Coronary artery (tissue), 2 donors: ENCODE data around the gene UPK3B.
"Not testable (repeated sequence)": the region's sequence is repeated elsewhere in the genome, so short reads cannot be mapped to it uniquely, and the experiment has no call there.

ENCODE experiments used
- DNase-seq: peaks from one replicate; pipeline ENCODE4 v3.0.0-alpha.2; 2017; ENCODE audit warnings: low spot score
- H3K27ac ChIP-seq, 2 donors: fragments of 200-600 bp; sonication (generic); one replicate each; pipeline ENCODE4 v1.5.1; 2016 to 2019
- H3K4me3 ChIP-seq: fragments of 200-600 bp; sonication (generic); 2 replicates; pipeline ENCODE4 v1.5.1; 2016; ENCODE audit warnings: mild to moderate bottlenecking, moderate library complexity

The UPK3B gene

DNA sequence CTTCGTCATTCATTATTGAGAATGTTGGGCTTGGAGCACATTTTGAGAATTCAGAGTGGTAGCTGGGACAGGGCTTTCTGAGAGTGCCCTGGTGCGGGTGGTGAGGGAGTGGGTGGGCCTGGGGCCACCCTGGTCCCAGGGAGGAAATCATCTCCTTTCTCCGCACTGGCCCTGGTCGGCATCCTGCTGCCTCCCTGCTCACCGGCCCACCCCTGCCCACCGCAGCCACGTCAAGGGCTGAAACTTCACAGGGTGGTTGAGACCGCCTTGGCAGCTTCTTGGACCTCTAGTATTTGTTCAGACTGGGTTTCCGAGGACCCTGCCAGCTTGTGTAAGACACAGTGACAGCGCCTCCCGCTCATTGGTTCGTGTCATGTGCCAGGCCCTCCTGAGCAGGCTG is 25.9 kb upstream of the UPK3B start:
- not testable (repeated sequence) for H3K4me3 ChIP-seq, H3K27ac ChIP-seq, DNase-seq

DNA sequence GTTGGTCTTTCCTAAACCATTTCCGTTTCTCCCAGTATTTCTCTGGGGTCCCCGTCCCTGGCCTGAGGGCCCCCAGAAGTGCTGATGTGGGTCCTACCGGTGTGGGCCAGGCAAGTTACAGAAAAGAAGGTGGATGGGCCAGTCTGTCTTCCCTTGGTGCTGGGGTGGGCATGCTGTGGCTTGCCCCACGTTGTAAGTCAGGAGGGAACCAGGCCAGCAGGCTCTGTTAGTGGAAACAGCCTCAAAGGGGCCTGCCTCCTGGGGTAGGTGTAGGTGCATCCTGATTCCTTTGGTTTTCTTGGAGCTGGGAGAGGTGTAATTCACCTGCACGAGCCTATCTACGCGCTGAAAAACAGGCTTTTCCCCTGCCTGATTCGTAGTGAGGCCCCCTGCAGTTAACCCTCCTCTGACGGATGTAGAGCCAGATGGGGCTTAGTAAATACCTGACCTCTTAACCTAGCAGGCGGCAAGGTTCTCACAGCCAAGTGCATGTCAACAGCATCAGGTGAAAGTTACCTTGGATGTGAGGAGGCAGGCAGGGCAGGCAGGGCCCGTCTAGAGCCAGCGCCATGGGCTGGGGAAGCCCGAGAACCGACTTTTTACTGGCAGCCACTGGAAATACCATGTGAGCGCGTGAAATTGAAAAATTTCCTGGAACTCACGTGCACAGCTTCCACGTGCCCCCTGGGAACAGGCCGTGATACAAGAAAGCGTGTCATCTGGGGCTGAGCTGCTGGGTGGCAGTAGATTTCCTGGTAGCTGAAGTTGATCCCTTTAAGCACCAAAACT is 24.3 kb upstream of the UPK3B start:
- not testable (repeated sequence) for DNase-seq, H3K4me3 ChIP-seq, H3K27ac ChIP-seq

DNA sequence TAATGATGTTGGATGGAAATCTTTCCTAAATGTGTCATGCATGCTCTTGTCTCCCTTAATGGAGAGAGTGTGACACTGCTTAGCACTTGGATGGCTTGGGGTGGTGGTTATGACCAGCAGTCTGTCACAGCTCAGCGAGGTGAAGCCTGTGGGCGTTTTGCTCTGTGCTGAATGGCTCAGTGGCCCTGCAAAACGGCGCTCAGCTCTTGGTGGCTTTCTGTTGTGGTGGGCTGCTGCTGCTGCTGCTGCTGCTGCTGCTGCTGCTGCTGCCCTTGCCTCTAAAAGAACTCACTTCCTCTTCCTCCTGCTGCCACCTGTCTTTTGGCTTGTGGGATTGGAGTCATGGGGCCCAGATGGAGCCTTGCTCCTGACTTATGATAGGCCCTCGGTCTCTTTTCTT is 23.7 kb upstream of the UPK3B start:
- DNase-seq, H3K4me3 ChIP-seq, H3K27ac ChIP-seq: not testable (repeated sequence)

DNA sequence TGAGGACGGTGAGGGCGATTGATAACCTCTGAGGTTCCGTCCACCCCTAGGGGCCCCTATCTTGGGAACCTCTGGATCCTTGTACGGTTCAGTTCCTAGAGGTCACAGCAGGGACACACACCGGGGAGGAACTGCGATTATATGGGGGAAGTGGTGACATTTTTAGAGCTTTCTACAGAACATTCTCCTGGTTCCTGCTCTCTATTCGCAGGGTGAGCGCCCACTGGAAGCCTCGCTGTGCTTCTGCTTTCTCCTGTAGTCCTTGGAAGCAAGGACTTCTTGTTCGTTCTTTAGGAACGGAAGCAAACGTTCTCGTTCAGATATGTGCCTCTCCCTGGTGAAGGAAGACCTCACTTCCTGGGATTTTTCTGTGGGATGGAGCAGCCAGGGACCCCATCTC is 22.4 kb upstream of the UPK3B start:
- H3K4me3 ChIP-seq, H3K27ac ChIP-seq, DNase-seq: not testable (repeated sequence)

DNA sequence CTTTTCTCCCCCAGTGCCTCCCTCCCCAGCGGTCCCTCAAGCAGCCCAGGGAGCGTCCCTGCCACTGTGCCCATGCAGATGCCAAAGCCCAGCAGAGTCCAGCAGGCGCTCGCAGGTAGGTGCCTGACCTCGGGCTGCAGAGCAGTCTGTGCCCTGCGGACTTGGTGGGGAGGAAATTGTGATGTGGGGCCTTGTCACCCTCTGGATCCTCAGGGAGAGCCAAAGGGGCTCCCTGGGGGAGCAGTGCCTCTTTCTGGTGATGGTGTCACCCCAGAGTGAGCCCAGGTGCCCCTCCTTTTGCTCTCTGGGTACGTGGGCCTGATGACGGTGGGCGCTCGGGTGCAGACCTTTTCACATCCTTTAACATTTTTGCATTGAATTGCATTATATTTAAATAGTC is 18.2 kb upstream of the UPK3B start:
- not testable (repeated sequence) for H3K27ac ChIP-seq, DNase-seq, H3K4me3 ChIP-seq

DNA sequence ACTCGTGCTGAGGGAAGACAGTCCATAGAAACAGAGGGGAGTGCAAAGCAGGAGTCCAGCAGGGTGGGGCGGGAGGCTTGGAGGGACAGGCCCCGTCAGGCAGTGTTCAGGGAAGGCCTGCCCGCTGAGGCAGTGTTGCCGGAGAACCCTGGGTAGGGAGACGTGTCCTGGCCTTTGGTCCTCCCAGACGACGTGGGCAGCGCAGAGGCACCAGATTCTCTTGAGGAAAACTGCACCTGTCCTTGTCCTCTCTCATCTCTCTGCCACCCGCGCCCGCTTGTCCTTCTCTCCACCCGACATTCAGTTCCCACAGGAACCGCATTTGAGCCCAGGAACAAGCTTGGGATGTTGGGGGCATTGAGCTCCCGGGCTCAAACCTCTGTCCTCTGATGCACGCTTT is 14.6 kb upstream of the UPK3B start:
- H3K4me3 ChIP-seq, H3K27ac ChIP-seq, DNase-seq: not testable (repeated sequence)

DNA sequence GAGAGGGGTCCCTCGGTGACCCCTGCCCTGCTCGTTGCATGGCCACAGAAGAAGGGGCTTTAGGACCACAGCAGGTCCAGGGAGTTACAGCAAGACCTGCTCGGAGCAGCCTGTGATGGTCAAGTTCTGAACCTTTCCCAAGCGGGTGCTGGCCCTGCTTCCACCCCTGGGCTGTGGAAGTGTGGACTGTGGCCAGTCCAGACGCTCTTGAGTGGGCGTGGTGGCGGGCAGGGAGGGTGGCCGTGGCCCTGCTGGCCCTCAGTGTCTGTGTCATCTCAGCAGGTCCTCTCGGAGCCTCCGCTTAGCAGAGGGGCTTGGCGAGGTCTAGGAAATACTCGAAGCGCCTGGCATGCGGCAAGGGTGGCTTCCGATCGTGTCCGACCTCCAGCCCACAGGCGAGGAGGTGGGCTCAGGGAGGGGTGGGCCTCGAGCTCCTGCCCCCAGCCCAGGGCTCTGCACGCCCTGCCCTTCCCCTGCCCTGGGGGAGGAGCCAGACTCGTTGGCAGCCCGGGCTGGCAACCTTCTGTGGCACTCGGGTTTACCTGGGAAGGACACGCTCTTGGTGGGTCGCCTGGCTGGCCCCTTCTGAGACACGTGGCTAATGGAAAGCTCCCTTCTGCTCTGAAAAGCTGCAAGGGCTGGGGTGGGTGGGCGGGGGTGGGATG is 12.3 kb upstream of the UPK3B start:
- not testable (repeated sequence) for H3K4me3 ChIP-seq, DNase-seq, H3K27ac ChIP-seq

DNA sequence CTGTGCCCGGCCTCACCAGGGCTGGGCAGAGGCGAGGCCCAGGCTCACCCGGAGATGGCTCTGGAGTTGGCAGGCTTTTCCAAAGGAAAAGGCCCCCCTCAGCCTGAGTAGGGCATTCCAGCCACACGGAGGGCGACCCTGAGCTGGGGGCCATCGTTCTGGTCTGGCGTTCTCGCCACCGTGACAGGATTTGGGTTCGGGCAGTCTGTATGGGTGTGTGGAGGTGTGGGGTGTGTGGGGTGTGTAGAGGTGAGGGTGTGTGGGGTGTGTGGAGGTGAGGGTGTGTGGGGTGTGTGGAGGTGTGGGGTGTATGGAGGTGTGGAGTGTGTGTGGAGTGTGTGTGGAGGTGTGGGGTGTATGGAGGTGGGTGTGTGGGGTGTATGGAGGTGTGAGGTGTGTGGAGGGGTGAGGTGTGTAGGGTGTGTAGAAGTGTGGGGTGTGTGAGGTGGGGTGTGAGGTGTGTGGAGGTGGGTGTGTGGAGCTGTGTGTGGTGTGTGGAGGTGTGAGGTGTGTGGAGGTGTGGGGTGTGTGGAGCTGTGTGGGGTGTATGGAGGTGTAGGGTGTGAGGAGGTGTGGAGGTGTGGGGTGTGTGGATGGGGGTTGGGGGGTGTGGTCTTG is 11.7 kb upstream of the UPK3B start:
- H3K4me3 ChIP-seq, H3K27ac ChIP-seq, DNase-seq: not testable (repeated sequence)

DNA sequence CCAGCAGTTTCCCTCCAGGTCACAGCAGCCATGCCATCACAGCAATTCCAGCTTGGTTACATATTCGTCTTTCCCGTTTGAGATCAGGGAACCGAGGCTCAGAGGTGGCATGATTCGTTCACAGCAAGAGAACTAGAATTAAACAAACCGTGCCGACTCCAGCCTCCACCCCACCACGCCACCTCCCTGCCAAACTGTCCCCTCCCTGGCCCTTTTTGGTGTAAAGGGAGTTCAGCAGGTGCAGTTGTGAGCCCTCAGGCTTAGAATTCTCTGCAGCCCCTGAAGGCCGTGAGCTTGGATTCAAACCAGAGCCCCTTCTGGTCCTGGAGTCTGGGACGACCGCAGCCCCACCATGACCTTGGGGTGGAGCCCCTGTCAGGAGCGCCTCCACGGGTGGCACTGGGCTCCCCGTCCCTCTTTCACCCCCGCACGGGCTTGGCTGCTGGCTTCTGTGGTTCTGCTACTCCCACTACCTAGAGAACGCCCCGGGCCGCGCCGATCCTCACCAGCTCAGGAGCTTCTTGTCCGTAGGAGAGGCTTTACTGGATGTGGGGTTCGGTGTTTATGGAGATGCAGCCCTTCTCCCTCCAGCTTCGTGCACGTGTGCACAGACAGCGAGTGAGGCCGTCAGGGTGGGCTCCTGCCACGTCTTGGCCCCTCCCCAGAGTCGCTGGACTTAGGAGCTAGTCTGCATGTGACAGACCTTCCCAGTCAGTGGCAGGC is 11.0 kb upstream of the UPK3B start:
- not testable (repeated sequence) for DNase-seq, H3K27ac ChIP-seq, H3K4me3 ChIP-seq

DNA sequence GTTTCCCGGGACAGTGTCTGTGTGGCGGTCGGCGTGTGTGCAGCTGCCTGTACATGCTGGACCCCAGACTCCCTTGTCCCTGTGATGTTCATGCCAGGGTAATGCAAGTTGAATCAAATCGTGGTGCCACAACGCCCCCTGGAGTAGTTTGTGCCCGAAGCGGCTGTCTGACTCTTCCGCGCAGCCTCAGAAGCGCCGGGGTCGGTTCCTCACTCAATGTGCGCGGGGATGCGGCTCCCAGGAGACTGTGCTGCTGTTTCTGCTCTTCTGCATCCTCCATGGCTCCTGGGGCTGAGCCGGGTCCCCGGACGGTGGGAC is 10.5 kb upstream of the UPK3B start:
- not testable (repeated sequence) for DNase-seq, H3K4me3 ChIP-seq, H3K27ac ChIP-seq

DNA sequence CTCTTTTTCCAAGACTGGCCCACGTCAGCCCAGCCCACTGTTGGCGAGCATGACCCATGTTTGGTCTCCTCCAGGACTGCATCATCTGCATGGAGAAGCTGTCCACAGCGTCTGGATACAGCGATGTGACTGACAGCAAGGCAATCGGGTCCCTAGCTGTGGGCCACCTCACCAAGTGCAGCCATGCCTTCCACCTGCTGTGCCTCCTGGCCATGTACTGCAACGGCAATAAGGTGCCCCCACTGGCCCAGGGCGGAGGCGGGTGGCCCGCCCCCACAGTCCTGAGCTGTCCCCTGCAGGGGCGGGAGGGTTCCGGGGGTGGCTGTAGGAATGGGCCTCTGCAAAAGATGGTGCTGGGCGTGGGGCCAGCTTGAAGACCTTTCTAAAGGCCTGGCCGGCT is 8.1 kb upstream of the UPK3B start:
- not testable (repeated sequence) for DNase-seq, H3K27ac ChIP-seq, H3K4me3 ChIP-seq

DNA sequence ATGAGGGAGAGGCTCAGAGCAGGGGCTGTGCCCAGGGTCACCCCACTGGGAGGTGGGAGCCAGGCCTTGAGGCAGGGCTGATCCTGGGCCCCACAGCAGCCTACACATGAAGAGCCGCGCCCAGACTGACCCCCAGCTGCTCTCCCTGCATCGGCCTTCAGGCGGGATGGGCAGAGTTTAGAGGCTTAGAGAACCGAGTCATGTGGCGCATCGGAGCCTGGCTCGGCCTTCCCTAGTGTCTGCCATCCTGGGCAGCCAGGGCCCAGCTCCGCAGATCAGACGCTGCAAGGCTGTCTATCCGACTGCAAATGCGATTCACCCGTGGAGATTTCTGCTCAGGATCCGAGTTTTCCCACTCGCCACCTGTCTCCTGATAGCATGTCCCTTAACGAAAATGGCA is 7.5 kb upstream of the UPK3B start:
- H3K27ac ChIP-seq, H3K4me3 ChIP-seq, DNase-seq: not testable (repeated sequence)

DNA sequence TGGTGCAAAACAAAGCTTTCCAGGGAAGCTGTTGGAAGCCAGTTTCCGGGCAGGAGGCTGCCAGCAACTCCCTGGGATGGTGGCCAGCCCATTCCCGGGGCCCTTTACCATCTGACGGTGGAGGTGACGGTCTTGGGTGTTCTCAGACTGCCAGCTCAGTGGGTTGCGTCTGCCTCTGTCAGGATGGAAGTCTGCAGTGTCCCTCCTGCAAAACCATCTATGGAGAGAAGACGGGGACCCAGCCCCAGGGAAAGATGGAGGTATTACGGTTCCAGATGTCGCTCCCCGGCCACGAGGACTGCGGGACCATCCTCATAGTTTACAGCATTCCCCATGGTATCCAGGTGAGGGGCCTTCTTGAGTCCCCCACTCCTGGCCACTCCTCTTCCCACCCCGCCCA is 7.1 kb upstream of the UPK3B start:
- not testable (repeated sequence) for DNase-seq

DNA sequence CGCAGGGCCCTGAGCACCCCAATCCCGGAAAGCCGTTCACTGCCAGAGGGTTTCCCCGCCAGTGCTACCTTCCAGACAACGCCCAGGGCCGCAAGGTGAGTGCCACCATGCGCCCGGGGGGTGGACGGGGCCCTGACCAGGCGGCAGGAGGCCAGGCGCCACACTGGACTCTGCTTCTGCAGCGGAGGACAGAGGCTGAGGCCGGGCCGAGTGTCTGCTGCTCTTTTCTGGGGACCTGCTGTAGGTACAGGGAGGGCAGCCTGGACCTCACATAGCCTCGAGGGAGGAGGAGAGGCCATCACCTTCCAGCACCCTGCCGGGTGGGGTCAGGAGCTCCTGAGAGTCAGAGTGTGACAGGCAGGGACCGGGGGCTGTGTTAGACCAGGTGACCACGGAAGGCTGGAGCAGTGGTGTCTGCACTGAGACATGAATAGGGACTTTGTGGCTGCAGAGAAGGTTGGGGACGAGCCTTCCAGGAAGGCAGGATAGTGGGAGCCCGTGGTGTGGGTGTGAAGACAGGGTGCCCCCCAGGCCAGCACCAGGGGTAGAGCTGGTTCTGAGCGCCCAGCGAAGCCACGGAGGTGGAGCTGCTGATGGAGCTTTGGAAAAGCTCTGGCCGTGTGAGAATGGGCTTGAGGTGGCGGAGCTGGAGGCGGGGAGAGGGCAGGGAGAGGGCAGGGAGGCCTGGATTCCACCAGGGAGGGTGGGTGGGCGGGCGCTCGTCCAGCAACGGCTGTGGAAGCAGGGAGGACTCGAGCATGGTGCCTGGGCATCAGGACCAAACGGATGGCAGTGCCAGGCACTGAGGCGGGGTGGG is 5.8 kb upstream of the UPK3B start:
- not testable (repeated sequence) for DNase-seq, H3K4me3 ChIP-seq

More for the DNA sequence above, 7.1 kb upstream of the UPK3B start:
- H3K27ac ChIP-seq, H3K4me3 ChIP-seq: not testable (repeated sequence)

More for the DNA sequence above, 5.8 kb upstream of the UPK3B start:
- not testable (repeated sequence) for H3K27ac ChIP-seq
